Activated T-cell treated with anti-CD3 and anti-CD28 coated beads, Interleukin-2, amount 50 U/mL, for 24 hours (primary cell): Measurements from ENCODE around the gene ARHGDIA.

Experiments used
- DNase-seq: peaks from one replicate; pipeline ENCODE4 v3.0.0-alpha.2; 2020
- H3K27ac Mint-ChIP-seq: 2 replicates; pipeline ENCODE4 v1.8.0; 2020; ENCODE audit warnings: mild to moderate bottlenecking, mixed read lengths
- H3K27me3 Mint-ChIP-seq: 2 replicates; pipeline ENCODE4 v1.8.0; 2020; ENCODE audit warnings: mixed read lengths
- H3K36me3 Mint-ChIP-seq: 2 replicates; pipeline ENCODE4 v1.8.0; 2020; ENCODE audit warnings: low read depth, mixed read lengths
- H3K4me1 Mint-ChIP-seq: 2 replicates; pipeline ENCODE4 v1.8.0; 2020; ENCODE audit warnings: low read depth, mixed read lengths
- H3K4me3 Mint-ChIP-seq: 2 replicates; pipeline ENCODE4 v1.8.0; 2020; ENCODE audit warnings: mild to moderate bottlenecking, moderate library complexity, mixed read lengths
- H3K9me3 Mint-ChIP-seq: 2 replicates; pipeline ENCODE4 v1.8.0; 2020; ENCODE audit warnings: mixed read lengths

Gene ARHGDIA

GRCh38 chr17:81901167-81902022, 30.3 kb upstream of the ARHGDIA start:
- DNase-seq: no peak
- peaks cover 6% of the 10 kb centered on the region for H3K4me1 Mint-ChIP-seq
- no peak overlapping the region for H3K27ac Mint-ChIP-seq
- H3K4me3 Mint-ChIP-seq: no peak overlapping the region
- peaks cover 16% of the 10 kb centered on the region for H3K27me3 Mint-ChIP-seq
- H3K9me3 Mint-ChIP-seq: no peaks in the 10 kb centered on the region
- peaks cover 66% of the 10 kb centered on the region for H3K36me3 Mint-ChIP-seq

- Mint-ChIP-seq H3K36me3 (peaks cover 68% of the 10 kb centered on the region), H3K27ac (no peak overlapping the region), H3K9me3 (no peaks in the 10 kb centered on the region), H3K27me3 (peaks cover 16% of the 10 kb centered on the region), H3K4me1 (peaks cover 6% of the 10 kb centered on the region), H3K4me3 (no peak overlapping the region)
- DNase-seq: no peak
Observed at GRCh38 chr17:81900181-81900820, 29.2 kb upstream of the ARHGDIA start.

- DNase-seq: no peak
- Mint-ChIP-seq H3K4me1 (peaks cover 6% of the 10 kb centered on the region), H3K4me3 (no peak overlapping the region), H3K9me3 (no peaks in the 10 kb centered on the region), H3K36me3 (peaks cover 68% of the 10 kb centered on the region), H3K27me3 (peaks cover 16% of the 10 kb centered on the region), H3K27ac (no peak overlapping the region)
Observed at GRCh38 chr17:81899514-81900166, 28.5 kb upstream of the ARHGDIA start.

- no peak for DNase-seq
- Mint-ChIP-seq H3K27me3 (peaks cover 16% of the 10 kb centered on the region), H3K9me3 (no peaks in the 10 kb centered on the region), H3K4me3 (no peak overlapping the region), H3K27ac (no peak overlapping the region), H3K4me1 (peaks cover 6% of the 10 kb centered on the region), H3K36me3 (peaks cover 67% of the 10 kb centered on the region)
Observed at GRCh38 chr17:81898885-81899284, 27.7 kb upstream of the ARHGDIA start.

- Mint-ChIP-seq H3K4me1 (peaks cover 8% of the 10 kb centered on the region), H3K36me3 (peaks cover 71% of the 10 kb centered on the region), H3K9me3 (no peaks in the 10 kb centered on the region), H3K27me3 (peaks cover 16% of the 10 kb centered on the region), H3K27ac (no peak overlapping the region), H3K4me3 (no peak overlapping the region)
- no peak for DNase-seq
Observed at GRCh38 chr17:81898029-81898866, 27.1 kb upstream of the ARHGDIA start.

- DNase-seq: no peak
- Mint-ChIP-seq H3K27me3 (peaks cover 3% of the 10 kb centered on the region), H3K36me3 (peaks cover 75% of the 10 kb centered on the region), H3K27ac (no peak overlapping the region), H3K9me3 (no peaks in the 10 kb centered on the region), H3K4me3 (no peak overlapping the region), H3K4me1 (peaks cover 10% of the 10 kb centered on the region)
Observed at GRCh38 chr17:81895400-81895799, 24.3 kb upstream of the ARHGDIA start.

GRCh38 chr17:81891303-81891552, 20.1 kb upstream of the ARHGDIA start:
- peaks cover 36% of the 10 kb centered on the region for H3K4me1 Mint-ChIP-seq
- no peaks in the 10 kb centered on the region for H3K9me3 Mint-ChIP-seq
- peak overlapping the region; percentile 99 for H3K27ac Mint-ChIP-seq
- no peaks in the 10 kb centered on the region for H3K27me3 Mint-ChIP-seq
- no peak for DNase-seq
- H3K36me3 Mint-ChIP-seq: peaks cover 77% of the 10 kb centered on the region
- H3K4me3 Mint-ChIP-seq: peak overlapping the region; percentile 92

- Mint-ChIP-seq H3K36me3 (peaks cover 78% of the 10 kb centered on the region), H3K27ac (peak overlapping the region; percentile 95), H3K9me3 (no peaks in the 10 kb centered on the region)
Observed at GRCh38 chr17:81890447-81891302, 19.5 kb upstream of the ARHGDIA start.

GRCh38 chr17:81889602-81890001, 18.5 kb upstream of the ARHGDIA start:
- peak overlapping the region; percentile 95 for H3K27ac Mint-ChIP-seq
- H3K4me1 Mint-ChIP-seq: peaks cover 43% of the 10 kb centered on the region
- H3K36me3 Mint-ChIP-seq: peaks cover 80% of the 10 kb centered on the region
- H3K27me3 Mint-ChIP-seq: no peaks in the 10 kb centered on the region
- peak overlapping the region; percentile 92 for H3K4me3 Mint-ChIP-seq
- no peaks in the 10 kb centered on the region for H3K9me3 Mint-ChIP-seq
- DNase-seq: no peak

More at GRCh38 chr17:81890447-81891302, 19.5 kb upstream of the ARHGDIA start:
- H3K27me3 Mint-ChIP-seq: no peaks in the 10 kb centered on the region
- peaks cover 40% of the 10 kb centered on the region for H3K4me1 Mint-ChIP-seq
- DNase-seq: no peak
- H3K4me3 Mint-ChIP-seq: peak overlapping the region; percentile 92

- Mint-ChIP-seq H3K27me3 (no peaks in the 10 kb centered on the region), H3K4me1 (peaks cover 43% of the 10 kb centered on the region), H3K27ac (peak overlapping the region; percentile 95), H3K9me3 (no peaks in the 10 kb centered on the region), H3K4me3 (peak overlapping the region; percentile 92), H3K36me3 (peaks cover 80% of the 10 kb centered on the region)
- DNase-seq: no peak
Observed at GRCh38 chr17:81888988-81889595, 18.0 kb upstream of the ARHGDIA start.

- peaks cover 83% of the 10 kb centered on the region for H3K36me3 Mint-ChIP-seq
- peaks cover 41% of the 10 kb centered on the region for H3K4me1 Mint-ChIP-seq
- peak overlapping the region; percentile 95 for H3K27ac Mint-ChIP-seq
- no peaks in the 10 kb centered on the region for H3K9me3 Mint-ChIP-seq
- H3K4me3 Mint-ChIP-seq: peak overlapping the region; percentile 92
- DNase-seq: no peak
- H3K27me3 Mint-ChIP-seq: no peaks in the 10 kb centered on the region
Observed at GRCh38 chr17:81888105-81888987, 17.2 kb upstream of the ARHGDIA start.

- Mint-ChIP-seq H3K36me3 (peaks cover 96% of the 10 kb centered on the region), H3K27ac (peak overlapping the region; percentile 86)
Observed at GRCh38 chr17:81885869-81886548, 14.9 kb upstream of the ARHGDIA start.

More at GRCh38 chr17:81885869-81886548, 14.9 kb upstream of the ARHGDIA start:
- Mint-ChIP-seq H3K27me3 (no peaks in the 10 kb centered on the region), H3K9me3 (no peaks in the 10 kb centered on the region), H3K4me1 (peaks cover 34% of the 10 kb centered on the region), H3K4me3 (no peak overlapping the region)
- no peak for DNase-seq
